DOHH2 (cell line): ENCODE measurements around the gene RGMB.

Source experiments
- CTCF ChIP-seq: fragments of 200-600 bp; sonication (generic); IDR thresholded peaks from one replicate; pipeline ENCODE4 v1.5.1; 2014; ENCODE audit warnings: antibody characterized with exemption, mild to moderate bottlenecking, low read depth, low read length; ENCODE audit not compliant: poor library complexity, severe bottlenecking
- EZH2phosphoT487 ChIP-seq: fragments of 200-600 bp; sonication (generic); IDR thresholded peaks from 2 replicates; pipeline ENCODE4 v1.6.1; 2017; ENCODE audit warnings: borderline replicate concordance, mild to moderate bottlenecking, antibody characterized with exemption, low read length, moderate library complexity, mixed read lengths

DNA sequence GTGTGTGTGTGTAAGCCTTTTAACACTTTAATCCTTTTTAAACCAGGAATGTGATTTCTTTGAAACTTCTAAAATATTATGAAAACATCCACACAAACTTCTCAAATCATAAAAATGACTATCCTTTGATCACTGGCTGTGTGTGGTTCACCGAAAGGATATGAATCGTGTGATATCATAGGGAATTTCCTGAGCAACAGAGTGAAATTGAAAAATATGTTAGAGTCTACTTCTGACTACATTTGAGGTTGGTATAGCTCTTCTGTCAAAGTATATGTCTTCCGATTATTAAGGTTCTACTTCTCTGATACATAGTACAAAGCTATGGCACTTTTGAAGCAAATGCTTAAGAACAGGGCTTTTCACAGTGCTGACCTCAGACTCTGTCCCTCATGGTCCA, 40.3 kb downstream of the RGMB start:
- TF ChIP-seq CTCF (no peak), EZH2phosphoT487 (no peak)
